ENCODE results near the gene ELK3.

Gene ELK3

GRCh38 chr12:96190413-96191108, 3.6 kb upstream of the ELK3 start:
- DNase-seq, result no peak

DNA sequence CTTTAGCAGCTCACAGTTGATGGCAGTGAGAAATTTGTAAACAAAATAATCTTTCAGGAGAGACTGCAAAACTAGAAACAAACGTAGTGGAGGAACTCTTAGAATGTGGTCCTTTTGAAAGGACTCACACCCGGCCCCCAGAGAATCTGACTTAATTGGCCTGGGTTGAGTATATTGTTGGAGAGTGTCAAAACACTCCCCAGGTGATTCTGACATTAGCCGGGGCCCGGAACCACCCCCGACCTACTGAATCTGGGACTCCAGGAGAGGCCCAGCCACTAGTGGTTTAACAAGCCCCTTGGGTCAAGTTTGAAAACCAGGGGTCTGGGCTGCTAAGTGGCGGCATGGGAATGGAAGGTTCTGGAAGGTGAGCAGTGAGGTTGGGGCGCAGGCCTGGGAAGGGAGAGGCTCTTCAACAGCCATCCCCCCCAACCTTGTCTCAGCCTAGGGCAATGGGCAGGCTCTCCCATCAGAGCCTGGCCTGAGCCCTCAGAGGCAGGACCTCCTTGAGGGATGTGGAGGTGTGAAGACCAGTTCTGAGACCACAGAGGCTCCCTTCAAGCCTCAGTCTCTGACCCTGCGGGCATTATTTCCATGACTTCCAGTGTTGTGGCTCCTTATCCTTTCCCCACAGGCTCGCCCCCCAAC, 1.1 kb upstream of the ELK3 start:
- no peak for DNase-seq

DNA sequence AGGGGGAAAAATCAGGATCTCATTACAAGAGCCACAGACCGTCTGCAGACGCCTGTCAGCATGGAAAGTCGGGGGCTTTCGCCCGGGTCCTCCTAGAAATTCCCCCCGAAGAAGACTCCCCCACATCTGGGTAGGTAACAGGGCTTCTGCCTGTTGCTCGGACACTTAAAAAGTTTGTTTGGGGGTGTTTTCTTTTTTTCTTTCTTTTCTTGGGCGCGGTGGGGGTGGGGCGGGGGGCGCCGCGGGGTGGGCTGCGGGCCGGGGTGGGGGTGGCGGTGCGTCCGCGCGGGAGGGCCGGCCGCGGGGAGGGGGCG, 358 bp downstream of the ELK3 start:
- no peak for DNase-seq

DNA sequence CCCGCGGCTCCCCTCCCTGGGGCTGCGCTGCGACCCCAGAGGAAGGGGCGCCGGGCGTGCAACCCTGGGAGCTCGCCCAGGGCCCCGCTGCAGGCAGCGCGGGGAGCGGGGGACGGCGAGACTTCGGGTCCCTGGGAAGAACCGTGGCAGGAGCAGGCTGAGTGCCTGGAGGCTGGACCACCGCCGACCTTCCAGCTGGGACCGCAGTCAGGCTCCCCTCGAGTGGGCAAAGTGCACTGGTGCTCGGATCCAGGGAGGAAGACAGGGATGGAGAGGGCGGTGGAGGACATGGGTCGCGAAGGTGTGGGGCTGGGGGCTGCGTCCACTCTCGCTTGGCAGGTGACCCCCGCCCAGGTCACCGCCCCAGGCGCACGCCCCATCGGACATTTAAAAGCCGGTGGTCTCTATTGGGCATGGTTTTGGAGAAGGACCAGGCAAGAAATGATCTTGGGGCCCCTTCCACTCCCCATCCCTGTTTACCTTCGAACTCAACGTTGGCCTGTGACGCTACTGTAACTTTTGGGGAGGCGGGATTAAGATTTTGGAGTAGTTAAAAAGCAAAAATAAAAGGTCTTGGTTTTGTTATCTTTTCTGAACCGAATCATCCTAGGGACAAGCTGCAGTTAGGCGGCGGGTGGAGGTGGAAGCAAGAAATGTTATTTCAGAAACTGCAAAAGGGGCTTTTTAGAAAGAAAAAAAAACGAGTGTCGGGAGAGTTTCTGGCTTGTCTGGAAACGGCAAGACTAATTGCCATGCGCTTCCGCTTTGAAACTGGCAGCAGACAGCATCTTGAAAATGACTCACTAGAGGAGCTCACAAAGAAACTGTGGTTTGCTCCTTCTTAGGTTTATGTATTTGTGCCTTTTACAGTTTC, 1.0 kb downstream of the ELK3 start:
- peak; percentile 90 for DNase-seq

- peak; percentile 44 for DNase-seq
These were observed 1.8 kb downstream of the ELK3 start for GRCh38 chr12:96195845-96196451.

- DNase-seq, result peak; percentile 60
These were observed 2.6 kb downstream of the ELK3 start for GRCh38 chr12:96196781-96197180.

- DNase-seq, result no peak
These were observed 3.5 kb downstream of the ELK3 start for GRCh38 chr12:96197503-96198272.

GRCh38 chr12:96198965-96199364, 4.8 kb downstream of the ELK3 start:
- peak; percentile 67 for DNase-seq

GRCh38 chr12:96199464-96199863, 5.3 kb downstream of the ELK3 start:
- no peak for DNase-seq

GRCh38 chr12:96201272-96202227, 7.4 kb downstream of the ELK3 start:
- no peak for DNase-seq

- no peak for DNase-seq
These were observed 10.2 kb downstream of the ELK3 start for GRCh38 chr12:96204381-96204780.

GRCh38 chr12:96205908-96206307, 11.7 kb downstream of the ELK3 start:
- peak; percentile 54 for DNase-seq

GRCh38 chr12:96206936-96207662, 12.9 kb downstream of the ELK3 start:
- DNase-seq, result peak; percentile 43

GRCh38 chr12:96208346-96208745, 14.2 kb downstream of the ELK3 start:
- DNase-seq, result no peak

- DNase-seq, result no peak
These were observed 14.8 kb downstream of the ELK3 start for GRCh38 chr12:96208801-96209549.

DNA sequence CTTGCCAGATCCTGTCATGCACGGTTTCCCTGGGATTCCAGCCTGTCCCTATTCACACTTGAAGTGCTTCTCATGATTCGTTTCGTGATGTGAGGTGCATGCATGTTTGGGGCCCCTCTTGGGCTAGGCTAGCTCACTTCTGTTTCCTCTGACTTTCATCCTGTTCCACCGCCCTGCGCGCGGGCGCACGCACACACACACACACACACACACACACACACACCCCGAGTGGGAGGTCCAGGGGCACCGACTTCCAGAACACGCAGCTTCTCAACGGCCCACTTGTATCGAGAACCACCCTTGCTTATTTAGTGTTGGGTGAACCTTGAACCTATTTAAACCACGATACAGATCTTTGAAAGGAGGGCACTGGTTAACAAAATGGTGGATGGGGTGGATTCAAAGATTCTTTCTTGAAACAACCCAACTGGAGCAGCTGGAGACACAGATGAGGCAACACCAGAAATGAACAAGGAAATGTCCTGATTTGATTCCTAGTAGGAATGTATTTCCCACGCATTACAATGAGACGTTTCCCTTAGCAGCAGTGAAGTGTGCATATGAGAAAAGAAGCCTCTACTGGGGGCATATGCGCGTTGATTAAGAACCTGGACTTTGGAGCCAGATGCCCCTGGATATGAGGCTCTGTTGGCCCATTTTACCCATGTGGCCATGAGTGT, 16.3 kb downstream of the ELK3 start:
- DNase-seq, result peak; percentile 76

DNA sequence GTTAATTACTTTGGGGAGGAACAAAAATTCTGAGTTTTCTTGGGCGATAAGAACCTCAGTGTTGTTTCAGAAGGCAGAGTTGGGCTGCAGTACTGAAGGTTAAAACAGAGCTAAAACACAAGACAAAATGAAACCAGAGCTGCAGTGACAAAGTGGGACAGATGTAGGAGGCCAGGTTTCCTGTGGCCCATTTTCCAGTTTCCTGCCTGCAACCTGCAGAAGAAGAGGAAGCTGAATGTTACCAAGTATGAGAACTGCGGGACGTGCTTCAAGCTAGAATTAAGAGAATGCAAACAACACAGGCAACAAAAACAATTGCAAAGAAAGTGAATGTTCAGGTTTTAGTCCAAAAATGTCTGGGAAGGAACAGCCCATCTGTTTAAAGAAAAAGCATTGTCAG, 17.8 kb downstream of the ELK3 start:
- no peak for DNase-seq

- DNase-seq, result peak; percentile 48
These were observed 18.5 kb downstream of the ELK3 start for GRCh38 chr12:96212456-96213375.

Data from activated CD4-positive, alpha-beta T cell treated with anti-CD3 and anti-CD28 coated beads, Interleukin-2, Interleukin-6, amounts not matched to agents 100 ng/mL and 50 ng/mL, durations not matched to agents 16 hours and 8 hours (primary cell).